Measurements from ENCODE around the gene ZFHX3.

DNA sequence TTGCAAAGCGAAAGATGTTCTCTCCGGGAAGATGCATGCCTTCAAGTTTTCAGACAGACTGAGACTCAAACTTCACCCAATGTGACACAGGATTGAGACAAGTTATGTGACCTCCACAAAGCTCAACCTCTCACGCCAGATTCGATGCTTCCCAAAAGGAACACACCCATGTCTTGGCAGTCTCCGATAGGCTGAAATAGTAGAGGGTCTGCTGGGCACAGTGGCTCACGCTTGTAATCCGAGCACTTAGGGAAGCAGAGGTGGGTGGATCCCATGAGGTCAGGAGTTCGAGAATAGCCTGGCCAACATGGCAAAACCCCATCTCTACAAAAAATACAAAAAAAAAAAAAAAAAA is 22.1 kb downstream of the ZFHX3 start:
- TF ChIP-seq RAD21 (IDR thresholded peaks at IDR 0.05 in 1 of 2, conservative IDR thresholded peaks at IDR 0.05 in 1 of 2; ENCODE audit: low read depth in 2 of 2, low read length in 2 of 2) (no peak), POLR2AphosphoS5 (IDR thresholded peaks at IDR 0.05; ENCODE audit: low read depth, low read length) (no peak), FOSL1 (IDR thresholded peaks at IDR 0.05; ENCODE audit: insufficient read depth, low read depth, low read length) (no peak)
